Hippocampal formation (tissue), 2 donors: ENCODE measurements around the gene CLINT1.
"Not testable (repeated sequence)": the region's sequence is repeated elsewhere in the genome, so short reads cannot be mapped to it uniquely, and the experiment has no call there.

Source experiments
- DNase-seq, 2 donors: peaks; one replicate each; lab custom pipeline; 2025; lab: John Stamatoyannopoulos, UW

The CLINT1 gene

GRCh38 chr5:157862183-157862851 lies 3.4 kb upstream of the CLINT1 start:
- no peak for DNase-seq

DNA sequence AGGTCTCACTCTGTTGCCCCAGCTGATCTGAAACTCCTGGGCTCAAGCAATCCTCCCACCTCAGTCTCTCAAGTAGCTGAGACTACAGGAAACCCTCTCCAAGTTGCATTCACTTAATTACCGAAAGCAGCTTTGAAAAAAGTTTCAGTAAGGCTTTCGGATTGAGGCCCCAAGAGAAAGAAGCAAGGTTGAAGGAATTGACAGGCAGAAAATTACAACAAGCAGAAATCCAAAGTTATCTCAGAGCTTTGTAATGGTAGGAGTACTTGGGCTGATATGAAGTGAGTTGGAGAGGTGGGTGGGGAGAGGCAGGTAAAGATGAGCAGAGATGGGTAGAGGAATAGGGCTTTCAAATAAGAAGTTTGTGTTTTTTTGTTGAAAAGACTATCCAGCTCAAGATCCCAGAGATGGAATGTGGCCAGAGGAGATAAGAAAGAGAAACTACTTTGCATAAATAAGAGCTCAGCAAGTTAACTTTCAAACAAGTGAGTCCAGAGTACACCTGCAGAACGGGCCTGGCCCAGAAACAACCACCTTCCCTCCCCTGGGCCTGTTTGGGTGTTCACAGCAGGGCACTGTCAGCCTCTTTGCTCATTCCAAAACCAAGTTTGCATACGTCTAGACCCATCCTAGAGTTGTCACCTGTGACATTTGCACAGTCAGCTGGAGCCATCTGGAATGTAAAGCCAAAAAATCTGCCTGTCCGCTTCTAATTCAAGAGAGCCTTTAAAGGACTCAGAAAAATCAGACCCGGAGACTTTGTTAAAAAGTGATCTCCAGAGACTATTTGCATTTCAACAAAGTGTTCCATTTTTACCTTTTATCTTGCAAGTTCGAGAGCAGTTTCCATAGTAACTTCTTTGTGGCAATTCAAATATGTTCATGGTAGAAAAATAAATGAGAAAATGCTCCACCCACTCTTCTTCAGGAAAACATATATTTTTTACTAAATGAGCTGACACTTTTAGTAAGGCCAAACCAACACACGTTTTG lies 2.2 kb upstream of the CLINT1 start:
- peak in 1 of 2 donors; percentile 3 for DNase-seq

- no peak for DNase-seq
These were observed 256 bp upstream of the CLINT1 start for GRCh38 chr5:157859227-157859575.

DNA sequence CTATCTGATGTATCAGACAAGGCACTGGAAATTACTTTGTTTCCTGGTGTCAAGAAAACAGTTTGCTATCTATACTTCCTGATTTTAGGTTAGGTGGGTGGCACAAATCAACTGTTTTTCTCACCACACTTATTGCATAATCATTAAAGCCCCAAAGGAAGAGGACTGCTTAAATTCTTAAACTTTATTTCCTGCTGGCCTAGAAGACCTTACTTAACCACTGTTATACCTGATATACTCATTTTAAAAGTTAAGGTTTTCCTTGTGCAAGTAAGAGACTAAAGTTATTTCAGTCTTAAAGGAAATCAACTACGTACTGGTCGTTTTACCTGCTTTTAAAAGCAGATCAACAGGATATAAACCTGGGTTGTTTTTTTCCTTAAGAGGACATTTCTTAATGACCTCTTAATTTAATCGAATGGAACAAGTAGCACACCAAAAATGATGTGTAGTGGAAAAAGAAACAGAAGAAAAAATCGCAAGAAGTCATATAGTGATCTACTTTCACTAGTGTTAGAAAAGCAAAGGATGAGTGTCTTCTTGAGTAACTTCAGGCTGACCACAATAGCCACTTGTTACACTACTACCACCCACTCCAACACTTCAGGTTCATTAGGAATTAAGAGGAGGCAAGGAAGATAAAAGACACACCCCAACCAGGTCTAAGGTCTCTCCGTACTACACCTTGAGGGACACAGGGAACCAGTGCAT lies 974 bp downstream of the CLINT1 start:
- DNase-seq, result peak in 1 of 2 donors; percentile 4

DNA sequence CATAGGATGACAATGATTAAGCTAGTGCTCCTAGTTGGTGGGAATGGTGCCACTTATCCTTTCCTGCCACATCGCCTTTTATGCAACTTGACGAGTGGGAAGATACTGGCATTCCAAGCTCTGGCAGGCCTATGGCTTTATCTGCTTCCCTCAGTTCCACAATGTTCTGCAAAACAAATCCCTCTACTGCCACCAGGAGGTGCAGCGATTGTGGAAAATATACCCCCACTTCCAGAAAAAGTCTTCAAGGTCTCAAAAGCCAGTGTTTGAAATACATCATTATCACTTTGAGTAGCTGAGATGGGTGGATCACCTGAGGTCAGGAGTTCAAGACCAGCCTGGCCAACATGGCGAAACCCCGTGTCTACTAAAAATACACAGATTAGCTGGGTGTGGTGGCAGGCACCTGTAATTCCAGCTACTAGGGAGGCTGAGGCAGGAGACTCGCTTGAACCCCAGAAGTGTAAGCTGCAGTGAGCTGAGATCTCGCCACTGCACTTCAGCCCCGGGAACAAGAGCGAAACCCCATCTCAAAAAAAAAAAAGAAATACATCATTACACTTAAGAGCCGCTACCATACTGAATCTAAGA lies 3.4 kb downstream of the CLINT1 start:
- peak; percentile 7 to 70 for DNase-seq

GRCh38 chr5:157853365-157853764 lies 5.6 kb downstream of the CLINT1 start:
- not testable (repeated sequence) for DNase-seq

DNA sequence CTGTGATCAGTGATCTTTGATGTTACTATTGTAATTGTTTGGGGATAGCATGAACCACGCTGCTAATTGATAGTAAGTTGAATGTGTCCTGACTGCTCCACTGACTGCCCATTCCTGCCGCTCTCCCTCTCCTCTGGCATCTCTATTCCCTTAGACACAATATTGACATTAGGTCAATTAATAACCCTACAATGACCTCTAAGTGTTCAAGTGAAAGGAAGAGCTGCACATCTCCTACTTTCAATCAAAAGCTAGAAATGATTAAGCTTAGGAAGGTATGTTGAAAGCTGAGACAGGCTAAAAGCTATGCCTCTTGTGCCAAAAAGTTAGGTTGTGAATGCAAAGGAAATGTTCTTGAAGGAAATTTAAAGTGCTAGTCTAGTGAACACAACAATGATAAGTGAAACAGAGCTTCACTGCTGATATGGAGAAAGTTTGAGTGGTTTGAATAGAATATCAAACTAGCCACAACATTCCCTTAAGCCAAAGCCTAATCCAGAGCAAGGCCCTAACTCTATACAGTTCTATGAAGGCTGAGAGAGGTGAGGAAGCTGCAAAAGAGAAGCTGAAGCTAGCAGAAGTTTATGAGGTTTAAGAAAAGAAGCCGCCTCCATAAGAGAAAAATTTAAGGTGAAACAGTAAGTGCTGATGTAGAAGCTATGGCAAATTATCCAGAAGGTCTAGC lies 12.9 kb downstream of the CLINT1 start:
- no peak for DNase-seq

DNA sequence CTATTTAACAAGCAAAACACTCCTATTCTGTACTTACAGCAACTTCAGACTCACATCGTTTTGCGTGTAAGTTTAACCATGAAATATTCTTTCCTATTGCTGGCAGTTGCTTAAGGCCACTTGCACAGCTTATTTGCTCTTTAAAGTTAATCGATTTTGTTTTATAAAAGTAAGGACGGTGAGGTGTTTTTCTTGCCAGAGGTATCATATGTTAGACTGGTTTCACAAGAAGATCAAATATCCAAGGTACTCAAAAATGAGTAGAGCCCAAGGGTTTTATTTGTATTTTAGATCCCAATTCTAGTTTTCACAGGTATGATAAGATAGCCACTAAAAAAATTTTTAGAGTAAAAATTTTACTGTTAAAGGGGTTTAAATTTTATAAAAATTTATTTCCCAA lies 16.2 kb downstream of the CLINT1 start:
- DNase-seq, result no peak

DNA sequence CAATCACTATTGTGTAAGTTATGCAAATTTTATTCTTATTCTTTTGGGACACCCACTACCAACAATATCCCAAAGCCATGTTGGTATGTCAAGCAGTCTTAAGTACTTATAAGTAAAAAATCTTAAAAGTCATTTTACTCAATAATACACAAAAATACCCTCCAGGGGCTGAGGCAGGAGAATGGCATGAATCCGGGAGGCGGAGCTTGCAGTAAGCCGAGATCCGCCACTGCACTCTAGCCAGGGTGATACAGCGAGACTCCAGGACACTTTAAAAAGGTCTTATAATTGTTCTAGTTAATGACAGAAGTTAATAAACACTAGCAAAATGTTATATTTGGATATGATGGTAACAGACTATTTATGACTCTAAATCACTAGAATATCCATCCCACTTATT lies 16.8 kb downstream of the CLINT1 start:
- no peak for DNase-seq

- DNase-seq, result no peak
These were observed 19.7 kb downstream of the CLINT1 start for GRCh38 chr5:157839157-157839795.

DNA sequence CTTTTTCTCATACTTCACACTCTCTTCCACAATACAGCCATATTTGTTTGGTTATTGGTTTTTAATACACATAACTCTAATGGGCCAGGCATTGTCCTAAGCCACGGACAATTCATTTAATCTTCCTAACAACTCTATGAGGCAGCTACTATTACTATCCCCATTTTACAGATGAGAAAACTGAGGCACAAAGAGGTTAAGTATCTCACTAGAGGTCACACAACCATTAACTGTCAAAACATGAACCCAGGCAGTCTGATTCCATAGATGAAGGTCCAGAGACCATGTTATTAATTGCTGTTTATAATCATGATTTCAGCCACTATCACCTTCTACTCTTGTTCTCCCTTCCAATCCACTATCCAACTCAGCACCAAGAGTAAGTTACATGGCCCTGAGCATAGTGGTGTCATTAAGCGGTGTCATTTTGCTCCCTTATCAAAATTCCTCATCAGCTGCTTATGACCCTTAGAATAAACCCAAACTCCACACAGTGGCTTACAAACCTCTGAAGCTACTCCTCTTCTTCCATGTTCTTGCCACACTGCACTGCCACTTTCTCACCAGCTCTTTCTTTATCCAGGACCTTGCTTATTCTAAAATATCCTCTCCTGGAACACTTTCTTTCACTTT lies 22.7 kb downstream of the CLINT1 start:
- DNase-seq, result no peak

DNA sequence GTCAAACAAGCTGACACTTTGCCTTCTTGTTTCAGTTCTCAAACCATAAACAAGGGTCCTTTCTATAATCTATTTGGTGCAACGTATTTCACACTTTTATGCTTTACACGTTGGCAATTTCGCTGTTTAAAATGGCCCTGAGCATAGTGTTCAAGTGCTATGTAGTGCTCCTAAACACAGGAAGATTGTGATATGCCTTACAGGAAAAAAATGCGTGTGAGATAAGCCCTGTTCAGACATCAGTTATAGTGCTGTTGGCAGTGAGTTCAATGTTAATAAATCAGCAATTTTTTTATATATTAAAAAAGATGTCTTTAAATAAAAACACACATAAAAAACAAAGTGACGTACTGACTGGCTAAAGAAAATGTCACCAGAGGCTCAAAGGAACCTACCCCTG lies 23.9 kb downstream of the CLINT1 start:
- DNase-seq, result no peak

- DNase-seq, result no peak
These were observed 29.9 kb downstream of the CLINT1 start for GRCh38 chr5:157828944-157829639.

DNA sequence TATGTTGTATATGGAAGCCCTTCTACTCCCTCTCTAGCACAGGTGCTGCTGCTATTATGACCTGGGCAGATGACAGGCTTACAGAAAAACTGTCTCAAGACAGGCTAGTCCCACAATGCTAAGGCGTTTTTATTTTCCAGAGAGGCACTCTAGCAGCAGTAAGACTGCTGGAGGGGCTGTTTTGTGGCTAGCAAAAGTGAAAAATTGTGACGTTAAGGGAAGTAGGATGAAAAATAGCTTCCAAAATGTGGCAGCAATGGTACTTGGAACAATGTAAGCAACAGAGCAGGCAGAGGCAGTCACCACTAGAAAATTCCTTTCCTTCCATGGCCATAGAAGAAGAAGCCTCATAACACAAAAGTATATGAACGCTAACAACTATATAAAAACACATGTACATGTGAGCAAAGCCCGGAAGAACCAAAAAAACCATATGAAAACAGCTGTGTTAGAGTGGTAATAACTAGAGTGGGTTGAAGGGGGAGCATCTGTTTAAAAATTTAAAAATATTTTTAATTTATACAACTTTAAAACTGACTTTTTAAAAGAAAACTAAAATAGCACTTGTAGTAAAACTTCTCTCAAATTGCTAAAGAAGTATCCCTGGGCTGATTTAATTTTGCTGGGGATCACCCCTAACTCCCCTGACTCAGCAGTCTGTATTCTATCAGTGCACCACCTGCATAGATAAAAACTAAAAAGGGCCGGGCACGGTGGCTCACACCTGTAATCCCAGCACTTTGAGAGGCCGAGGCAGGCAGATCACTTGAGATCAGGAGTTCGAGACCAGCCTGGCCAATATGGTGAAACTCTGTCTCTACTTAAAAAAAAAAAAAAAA lies 30.6 kb downstream of the CLINT1 start:
- no peak for DNase-seq

DNA sequence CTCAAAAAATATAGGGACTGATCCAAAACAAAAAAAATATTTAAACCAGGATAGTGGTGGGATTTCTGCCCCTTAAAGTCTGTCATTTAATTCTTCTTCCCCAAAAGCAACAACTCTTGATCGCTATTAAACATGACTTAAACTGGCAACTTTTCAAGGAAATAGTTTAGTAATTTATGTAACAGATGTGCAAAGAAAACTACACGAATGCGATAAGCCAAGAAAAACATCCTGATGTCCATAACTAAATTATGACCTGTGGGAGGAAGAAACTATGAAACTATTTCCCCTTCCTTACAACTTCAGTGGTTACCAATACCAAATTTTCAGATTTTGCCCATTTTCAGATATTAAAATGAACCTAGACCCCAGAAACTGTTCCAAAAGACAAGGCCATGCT lies 31.5 kb downstream of the CLINT1 start:
- DNase-seq, result no peak

DNA sequence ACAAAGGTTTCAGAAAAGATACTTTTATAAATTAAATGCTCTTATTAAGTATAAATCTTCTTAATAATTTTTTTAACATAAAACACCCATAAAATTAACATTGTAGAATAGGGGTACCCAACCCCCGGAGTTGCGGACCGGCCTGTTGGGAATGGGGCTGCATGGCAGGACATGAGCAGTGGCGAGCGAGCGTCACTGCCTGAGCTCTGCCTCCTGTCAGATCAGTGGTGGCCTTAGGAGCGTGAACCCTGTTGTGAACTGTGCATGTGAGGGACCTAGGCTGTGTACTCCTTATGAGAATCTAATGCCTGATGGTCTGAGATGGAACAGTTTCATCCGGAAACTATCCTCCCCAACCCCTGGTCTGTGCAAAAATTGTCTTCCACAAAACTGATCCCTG lies 35.3 kb downstream of the CLINT1 start:
- no peak for DNase-seq

DNA sequence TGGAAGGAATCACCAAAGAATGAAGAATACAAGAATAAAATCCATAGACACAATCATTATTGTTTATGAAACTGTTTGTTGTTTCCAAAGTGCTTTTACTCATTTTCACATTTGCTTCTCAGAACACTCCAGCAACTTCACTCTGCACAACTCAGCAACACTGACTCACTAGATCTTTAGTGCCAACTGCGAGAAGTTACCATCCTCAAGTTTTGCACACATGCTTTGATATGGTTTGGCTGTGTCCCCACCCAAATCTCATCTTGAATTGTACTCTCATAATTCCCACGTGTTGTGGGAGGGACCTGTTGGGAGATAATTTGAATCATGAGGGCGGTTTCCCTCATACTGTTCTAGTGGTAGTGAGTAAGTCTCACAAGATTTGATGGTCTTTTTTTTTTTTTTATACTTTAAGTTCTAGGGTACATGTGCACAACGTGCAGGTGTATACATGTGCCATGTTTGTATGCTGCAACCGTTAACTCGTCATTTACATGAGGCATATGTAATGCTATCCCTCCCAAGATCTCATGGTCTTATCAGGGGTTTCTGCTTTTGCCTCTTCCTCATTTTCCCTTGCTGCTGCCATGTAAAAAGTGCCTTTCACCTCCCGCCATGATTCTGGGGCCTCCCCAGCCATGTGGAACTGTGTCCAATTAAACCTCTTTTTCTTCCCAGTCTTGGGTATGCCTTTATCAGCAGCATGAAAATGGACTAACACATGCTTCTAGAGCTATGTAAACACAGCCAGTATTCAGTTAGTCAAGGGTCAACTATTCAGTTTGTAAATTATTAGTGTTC lies 36.9 kb downstream of the CLINT1 start:
- no peak for DNase-seq

DNA sequence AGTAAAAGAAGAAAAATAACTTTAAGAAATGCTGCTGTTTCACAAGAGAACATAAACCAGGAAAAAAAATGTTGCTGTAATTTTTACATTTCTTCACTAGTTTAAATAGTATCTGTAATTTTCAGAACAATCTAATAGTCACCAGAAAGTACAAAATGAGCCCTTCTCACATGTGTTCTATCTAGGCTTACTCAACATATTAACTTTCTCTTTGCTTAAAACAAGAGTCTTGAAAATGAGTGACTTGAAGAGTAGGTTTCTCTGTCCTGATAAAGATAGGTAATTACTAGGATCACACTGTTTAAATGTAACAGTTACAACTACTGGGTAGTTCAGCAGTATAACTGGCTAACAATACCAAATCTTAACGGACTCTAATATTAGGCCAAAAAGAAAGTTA lies 37.5 kb downstream of the CLINT1 start:
- no peak for DNase-seq
